SK-N-SH treated with all-trans-retinoic acid at 6 μM for 48 hours (cell line): ENCODE data around the gene DOHH.

ENCODE experiments used
- ATAC-seq: fragments of 200-7000 bp; cut with Tn5 transposase; 3 replicates; pipeline ENCODE4 v1.9.1; 2020; ENCODE audit warnings: mild to moderate bottlenecking, moderate library complexity
- ARNTL ChIP-seq: fragments of 450-650 bp; formaldehyde crosslinking; IDR thresholded peaks from 2 replicates; pipeline ENCODE4 v1.5.0; 2020; ENCODE audit warnings: low read depth, mild to moderate bottlenecking, moderate library complexity, borderline replicate concordance
- BACH2 ChIP-seq: fragments of 250-450 bp; sonication (Bioruptor Pico); IDR thresholded peaks from 2 replicates; pipeline ENCODE4 v1.9.0; 2021; ENCODE audit warnings: mild to moderate bottlenecking, borderline replicate concordance
- CREB5 ChIP-seq: fragments of 250-450 bp; sonication (Bioruptor Pico); IDR thresholded peaks from 2 replicates; pipeline ENCODE4 v1.5.1; 2020; ENCODE audit warnings: low read depth, mild to moderate bottlenecking, moderate library complexity
- CSDC2 ChIP-seq: fragments of 250-450 bp; sonication (Bioruptor Pico); IDR thresholded peaks from 2 replicates; pipeline ENCODE4 v1.5.0; 2020; ENCODE audit warnings: mild to moderate bottlenecking, moderate library complexity
- ESRRG ChIP-seq: fragments of 250-450 bp; sonication (Bioruptor Pico); IDR thresholded peaks from 2 replicates; pipeline ENCODE4 v1.6.1; 2021; ENCODE audit warnings: mild to moderate bottlenecking
- GLIS3 ChIP-seq: fragments of 250-450 bp; sonication (Bioruptor Pico); IDR thresholded peaks from 2 replicates; pipeline ENCODE4 v1.5.0; 2020; ENCODE audit warnings: mild to moderate bottlenecking, moderate library complexity
- ISL1 ChIP-seq: fragments of 250-450 bp; sonication (Bioruptor Pico); IDR thresholded peaks from 2 replicates; pipeline ENCODE4 v2.1.2; 2022; ENCODE audit warnings: mild to moderate bottlenecking, moderate library complexity
- OSR1 ChIP-seq: fragments of 250-450 bp; sonication (Bioruptor Pico); IDR thresholded peaks from 2 replicates; pipeline ENCODE4 v1.8.0; 2022; ENCODE audit warnings: moderate library complexity, mild to moderate bottlenecking, inconsistent platforms
- POU6F1 ChIP-seq: fragments of 250-450 bp; sonication (Bioruptor Pico); IDR thresholded peaks from 2 replicates; pipeline ENCODE4 v1.8.0; 2021; ENCODE audit warnings: low read depth, mild to moderate bottlenecking, moderate library complexity, borderline replicate concordance
- PPARA ChIP-seq: fragments of 250-450 bp; sonication (Bioruptor Pico); IDR thresholded peaks from 2 replicates; pipeline ENCODE4 v1.5.0; 2020; ENCODE audit warnings: mild to moderate bottlenecking, borderline replicate concordance
- RARB ChIP-seq: fragments of 250-450 bp; sonication (Bioruptor Pico); IDR thresholded peaks from 2 replicates; pipeline ENCODE4 v1.8.0; 2021; ENCODE audit warnings: mild to moderate bottlenecking, moderate library complexity
- SNAI2 ChIP-seq: fragments of 250-450 bp; sonication (Bioruptor Pico); IDR thresholded peaks from 2 replicates; pipeline ENCODE4 v1.5.0; 2020; ENCODE audit warnings: mild to moderate bottlenecking, moderate library complexity
- ZC3H10 ChIP-seq: fragments of 250-450 bp; sonication (Bioruptor Pico); IDR thresholded peaks from 2 replicates; pipeline ENCODE4 v1.5.1; 2021; ENCODE audit warnings: mild to moderate bottlenecking, moderate library complexity
- ZFP3 ChIP-seq: fragments of 250-450 bp; sonication (Bioruptor Pico); IDR thresholded peaks from 2 replicates; pipeline ENCODE4 v1.5.0; 2020; ENCODE audit warnings: mild to moderate bottlenecking, moderate library complexity
- ZFP30 ChIP-seq: fragments of 450-650 bp; formaldehyde crosslinking; IDR thresholded peaks from 2 replicates; pipeline ENCODE4 v1.5.0; 2022; ENCODE audit warnings: mild to moderate bottlenecking, moderate library complexity
- ZNF70 ChIP-seq: fragments of 450-650 bp; formaldehyde crosslinking; IDR thresholded peaks from 2 replicates; pipeline ENCODE4 v1.5.0; 2020; ENCODE audit warnings: mild to moderate bottlenecking, moderate library complexity
- ZNF8 ChIP-seq: fragments of 450-650 bp; formaldehyde crosslinking; IDR thresholded peaks from 2 replicates; pipeline ENCODE4 v1.5.0; 2020; ENCODE audit warnings: mild to moderate bottlenecking, moderate library complexity
- TF ChIP-seq, protein P1 (sequence below): fragments of 250-450 bp; sonication (Bioruptor Pico); IDR thresholded peaks from 2 replicates; pipeline ENCODE4 v1.5.1; 2021; ENCODE audit warnings: mild to moderate bottlenecking, moderate library complexity
- TF ChIP-seq, protein P2 (sequence below): fragments of 250-450 bp; sonication (Bioruptor Pico); IDR thresholded peaks from 2 replicates; pipeline ENCODE4 v1.8.0; 2020; ENCODE audit warnings: mild to moderate bottlenecking, moderate library complexity, borderline replicate concordance
- TF ChIP-seq, protein P3 (sequence below): fragments of 250-450 bp; sonication (Bioruptor Pico); IDR thresholded peaks from 2 replicates; pipeline ENCODE4 v1.5.0; 2020; ENCODE audit warnings: mild to moderate bottlenecking, moderate library complexity

DOHH gene

DNA sequence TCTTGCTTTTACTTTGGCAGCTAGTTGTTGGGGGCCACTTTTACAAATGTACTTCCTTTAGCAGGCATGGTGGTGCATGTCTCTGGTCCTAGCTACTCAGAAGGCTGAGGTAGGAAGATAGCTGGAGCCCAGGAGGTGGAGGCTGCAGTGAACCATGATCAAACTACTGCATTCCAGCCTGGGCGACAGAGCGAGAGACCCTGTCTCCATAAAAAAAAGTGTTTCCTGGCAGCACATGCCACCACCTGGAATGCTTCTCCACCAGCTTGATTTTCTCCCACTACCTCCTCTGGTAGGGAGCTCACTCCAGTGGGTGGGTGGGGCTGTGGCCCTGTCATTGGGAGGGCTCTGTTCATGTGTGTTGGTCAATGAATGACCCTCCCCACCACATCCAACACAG is 18.2 kb upstream of the DOHH start:
- TF ChIP-seq ESRRG (CRISPR knock-in tag) (no peak), SNAI2 (CRISPR knock-in tag) (no peak), PPARA (CRISPR knock-in tag) (no peak), ZFP30 (CRISPR knock-in tag) (no peak), RARB (no peak), ZNF70 (no peak), CREB5 (no peak)
- TF ChIP-seq, all 23 proteins: peak for 0
- no peak for ATAC-seq

GRCh38 chr19:3518255-3518654 is 17.8 kb upstream of the DOHH start:
- ATAC-seq: no peak
- TF ChIP-seq CREB5 (no peak), ZNF70 (no peak), ISL1 (CRISPR knock-in tag) (no peak), PPARA (CRISPR knock-in tag) (no peak), RARB (no peak), ARNTL (CRISPR knock-in tag) (no peak), ZNF8 (CRISPR knock-in tag) (no peak)
- TF ChIP-seq, protein P1, sequence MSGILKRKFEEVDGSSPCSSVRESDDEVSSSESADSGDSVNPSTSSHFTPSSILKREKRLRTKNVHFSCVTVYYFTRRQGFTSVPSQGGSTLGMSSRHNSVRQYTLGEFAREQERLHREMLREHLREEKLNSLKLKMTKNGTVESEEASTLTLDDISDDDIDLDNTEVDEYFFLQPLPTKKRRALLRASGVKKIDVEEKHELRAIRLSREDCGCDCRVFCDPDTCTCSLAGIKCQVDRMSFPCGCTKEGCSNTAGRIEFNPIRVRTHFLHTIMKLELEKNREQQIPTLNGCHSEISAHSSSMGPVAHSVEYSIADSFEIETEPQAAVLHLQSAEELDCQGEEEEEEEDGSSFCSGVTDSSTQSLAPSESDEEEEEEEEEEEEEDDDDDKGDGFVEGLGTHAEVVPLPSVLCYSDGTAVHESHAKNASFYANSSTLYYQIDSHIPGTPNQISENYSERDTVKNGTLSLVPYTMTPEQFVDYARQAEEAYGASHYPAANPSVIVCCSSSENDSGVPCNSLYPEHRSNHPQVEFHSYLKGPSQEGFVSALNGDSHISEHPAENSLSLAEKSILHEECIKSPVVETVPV: no peak

DNA sequence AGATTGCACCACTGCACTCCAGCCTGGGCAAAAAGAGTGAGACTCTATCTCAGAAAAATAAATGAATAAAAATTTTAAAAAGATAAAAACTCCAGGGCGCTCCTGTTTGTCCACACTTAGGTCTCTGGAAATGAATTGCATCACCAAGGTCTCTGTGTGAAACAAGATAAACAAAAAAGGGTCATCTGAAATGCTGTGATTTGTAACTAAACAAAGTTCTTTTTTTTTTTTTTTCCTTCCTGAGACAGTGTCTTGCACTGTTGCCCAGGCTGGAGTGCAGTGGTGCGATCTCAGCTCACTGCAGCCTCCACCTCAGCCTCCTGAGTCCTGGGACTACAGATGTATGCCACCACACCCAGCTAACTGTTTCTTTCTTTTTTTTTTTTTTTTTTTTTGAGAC is 17.2 kb upstream of the DOHH start:
- TF ChIP-seq CSDC2 (CRISPR knock-in tag) (no peak), ARNTL (CRISPR knock-in tag) (no peak), POU6F1 (CRISPR knock-in tag) (no peak), ZFP3 (no peak), BACH2 (no peak), ZC3H10 (CRISPR knock-in tag) (no peak), SNAI2 (CRISPR knock-in tag) (no peak), ESRRG (CRISPR knock-in tag) (no peak), GLIS3 (CRISPR knock-in tag) (no peak), OSR1 (no peak), ZNF70 (no peak), ZNF8 (CRISPR knock-in tag) (no peak), CREB5 (no peak), RARB (no peak)
- TF ChIP-seq, protein P1: no peak
- TF ChIP-seq, protein P2, sequence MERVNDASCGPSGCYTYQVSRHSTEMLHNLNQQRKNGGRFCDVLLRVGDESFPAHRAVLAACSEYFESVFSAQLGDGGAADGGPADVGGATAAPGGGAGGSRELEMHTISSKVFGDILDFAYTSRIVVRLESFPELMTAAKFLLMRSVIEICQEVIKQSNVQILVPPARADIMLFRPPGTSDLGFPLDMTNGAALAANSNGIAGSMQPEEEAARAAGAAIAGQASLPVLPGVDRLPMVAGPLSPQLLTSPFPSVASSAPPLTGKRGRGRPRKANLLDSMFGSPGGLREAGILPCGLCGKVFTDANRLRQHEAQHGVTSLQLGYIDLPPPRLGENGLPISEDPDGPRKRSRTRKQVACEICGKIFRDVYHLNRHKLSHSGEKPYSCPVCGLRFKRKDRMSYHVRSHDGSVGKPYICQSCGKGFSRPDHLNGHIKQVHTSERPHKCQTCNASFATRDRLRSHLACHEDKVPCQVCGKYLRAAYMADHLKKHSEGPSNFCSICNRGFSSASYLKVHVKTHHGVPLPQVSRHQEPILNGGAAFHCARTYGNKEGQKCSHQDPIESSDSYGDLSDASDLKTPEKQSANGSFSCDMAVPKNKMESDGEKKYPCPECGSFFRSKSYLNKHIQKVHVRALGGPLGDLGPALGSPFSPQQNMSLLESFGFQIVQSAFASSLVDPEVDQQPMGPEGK: no peak
- TF ChIP-seq, protein P3, sequence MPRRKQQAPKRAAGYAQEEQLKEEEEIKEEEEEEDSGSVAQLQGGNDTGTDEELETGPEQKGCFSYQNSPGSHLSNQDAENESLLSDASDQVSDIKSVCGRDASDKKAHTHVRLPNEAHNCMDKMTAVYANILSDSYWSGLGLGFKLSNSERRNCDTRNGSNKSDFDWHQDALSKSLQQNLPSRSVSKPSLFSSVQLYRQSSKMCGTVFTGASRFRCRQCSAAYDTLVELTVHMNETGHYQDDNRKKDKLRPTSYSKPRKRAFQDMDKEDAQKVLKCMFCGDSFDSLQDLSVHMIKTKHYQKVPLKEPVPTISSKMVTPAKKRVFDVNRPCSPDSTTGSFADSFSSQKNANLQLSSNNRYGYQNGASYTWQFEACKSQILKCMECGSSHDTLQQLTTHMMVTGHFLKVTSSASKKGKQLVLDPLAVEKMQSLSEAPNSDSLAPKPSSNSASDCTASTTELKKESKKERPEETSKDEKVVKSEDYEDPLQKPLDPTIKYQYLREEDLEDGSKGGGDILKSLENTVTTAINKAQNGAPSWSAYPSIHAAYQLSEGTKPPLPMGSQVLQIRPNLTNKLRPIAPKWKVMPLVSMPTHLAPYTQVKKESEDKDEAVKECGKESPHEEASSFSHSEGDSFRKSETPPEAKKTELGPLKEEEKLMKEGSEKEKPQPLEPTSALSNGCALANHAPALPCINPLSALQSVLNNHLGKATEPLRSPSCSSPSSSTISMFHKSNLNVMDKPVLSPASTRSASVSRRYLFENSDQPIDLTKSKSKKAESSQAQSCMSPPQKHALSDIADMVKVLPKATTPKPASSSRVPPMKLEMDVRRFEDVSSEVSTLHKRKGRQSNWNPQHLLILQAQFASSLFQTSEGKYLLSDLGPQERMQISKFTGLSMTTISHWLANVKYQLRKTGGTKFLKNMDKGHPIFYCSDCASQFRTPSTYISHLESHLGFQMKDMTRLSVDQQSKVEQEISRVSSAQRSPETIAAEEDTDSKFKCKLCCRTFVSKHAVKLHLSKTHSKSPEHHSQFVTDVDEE (CRISPR knock-in tag): no peak
- ATAC-seq: no peak
